K562 (cell line): ENCODE data around the gene STK32C. TPM values are rescaled to one million over a fixed set of nuclear protein-coding genes. Genes with fewer than 3 reads are reported as not detected.

Source experiments
- ATAC-seq: fragments of 200-7000 bp; cut with Tn5 transposase; 3 replicates; pipeline ENCODE4 v1.9.1; 2020; ENCODE audit warnings: moderate library complexity
- BruUV-seq: library from RNA; stranded (reverse); fragments of 400-500 nt; replicated peaks from 2 replicates; lab custom pipeline; 2021; lab: Mats Ljungman, UMichigan
- CTCF ChIA-PET: fragments of 300-600 bp; formaldehyde crosslinking; extraction: SDS; loops from one replicate; lab custom pipeline; 2021; ENCODE audit warnings: low intra/inter-chr PET ratio; lab: Yijun Ruan, JAX
- POLR2A ChIA-PET: fragments of 300-600, 350-650 bp; sonication (Branson Sonifier 250); formaldehyde crosslinking; extraction: SDS; loops from one replicate; lab custom pipeline; 2021; ENCODE audit warnings: antibody characterized with exemption, inconsistent platforms; lab: Yijun Ruan, JAX
- DNase-seq, 4 experiments: peaks; one replicate each; pipeline versions ENCODE4 v3.0.0 to v3.0.0-alpha.2; 2011 to 2018; ENCODE audit warnings: low spot score in 3 of 4, mixed read lengths in 3 of 4; ENCODE audit errors: extremely low read depth in 1 of 4
- FAIRE-seq: peaks from 2 replicates; lab custom pipeline; 2011; peaks lifted over from hg19 to GRCh38; lab: Jason Lieb, UNC
- H2AFZ ChIP-seq: 2 replicates; pipeline ENCODE4 v1.6.0; 2011; ENCODE audit warnings: low read depth, low read length, control low read depth, inconsistent platforms
- H3K27ac ChIP-seq: fragments of 200-600 bp; 3 replicates; pipeline ENCODE4 v1.8.0; 2011; ENCODE audit warnings: low read depth, mild to moderate bottlenecking, control low read depth, inconsistent platforms, low read length, moderate library complexity, mixed read lengths; ENCODE audit errors: extremely low read depth
- H3K27me3 ChIP-seq, 2 experiments: fragments of 300-600 bp in 1 of 2; 2 replicates in 1 of 2; 3 replicates in 1 of 2; pipeline versions ENCODE4 v1.6.0 to v1.8.0; 2011; ENCODE audit warnings: inconsistent platforms in 2 of 2, low read length in 2 of 2, mild to moderate bottlenecking in 1 of 2, mixed read lengths in 1 of 2, moderate library complexity in 1 of 2; ENCODE audit not compliant: control insufficient read depth in 2 of 2, insufficient read depth in 2 of 2
- H3K36me3 ChIP-seq: fragments of 300-600 bp; 3 replicates; pipeline ENCODE4 v1.8.0; 2011; ENCODE audit warnings: mild to moderate bottlenecking, low read length, inconsistent platforms; ENCODE audit not compliant: control insufficient read depth, insufficient read depth
- H3K4me1 ChIP-seq, 2 experiments: fragments of 200-600 bp in 1 of 2; replicated peaks in 1 of 2; 2 replicates in 1 of 2; 3 replicates in 1 of 2; pipeline versions ENCODE4 v1.5.1 to v1.8.0; 2011; ENCODE audit warnings: inconsistent platforms in 2 of 2, low read length in 2 of 2, mild to moderate bottlenecking in 1 of 2, mixed read lengths in 1 of 2, moderate library complexity in 1 of 2; ENCODE audit not compliant: control insufficient read depth in 2 of 2, insufficient read depth in 2 of 2
- H3K4me2 ChIP-seq: 2 replicates; pipeline ENCODE4 v1.6.1; 2011; ENCODE audit warnings: low read length, control low read depth, inconsistent platforms, mixed read lengths; ENCODE audit not compliant: insufficient read depth
- H3K4me3 ChIP-seq: fragments of 200-600 bp; sonication (generic), shearing (Covaris generic); 2 replicates; pipeline ENCODE4 v1.5.1; 2016; ENCODE audit warnings: control low read depth, inconsistent platforms
- H3K79me2 ChIP-seq: fragments of 200-600 bp; 3 replicates; pipeline ENCODE4 v1.8.0; 2011; ENCODE audit warnings: low read length, inconsistent platforms; ENCODE audit not compliant: control insufficient read depth, insufficient read depth
- H3K9ac ChIP-seq, 2 experiments: 2 replicates each; pipeline versions ENCODE4 v1.6.0 to v1.6.1; 2011; ENCODE audit warnings: low read depth in 2 of 2, low read length in 2 of 2, control low read depth in 1 of 2, inconsistent platforms in 1 of 2, mild to moderate bottlenecking in 1 of 2, mixed read lengths in 1 of 2; ENCODE audit not compliant: insufficient read depth in 1 of 2
- H3K9me1 ChIP-seq: one replicate; pipeline ENCODE4 v1.6.0; 2011; ENCODE audit warnings: inconsistent platforms, mild to moderate bottlenecking, low read length, moderate library complexity; ENCODE audit not compliant: control insufficient read depth, insufficient read depth
- H3K9me3 ChIP-seq: replicated peaks from 2 replicates; pipeline ENCODE4 v1.5.1; 2011; ENCODE audit warnings: low read depth, low read length, inconsistent platforms; ENCODE audit not compliant: control insufficient read depth, insufficient read depth
- H4K20me1 ChIP-seq: replicated peaks from 2 replicates; pipeline ENCODE4 v1.6.1; 2011; ENCODE audit warnings: low read length, inconsistent platforms, mixed read lengths; ENCODE audit not compliant: control insufficient read depth, insufficient read depth
- BRF1 ChIP-seq: IDR thresholded peaks from 3 replicates; pipeline ENCODE4 v1.6.1; 2011; ENCODE audit warnings: borderline replicate concordance, mild to moderate bottlenecking; ENCODE audit not compliant: insufficient read length; ENCODE audit errors: extremely low read depth
- COPS2 ChIP-seq: fragments of 450-650 bp; conservative IDR thresholded peaks from 2 replicates; pipeline ENCODE4 v1.6.1; 2016; ENCODE audit warnings: mild to moderate bottlenecking, moderate library complexity
- EZH2 ChIP-seq: IDR thresholded peaks from 2 replicates; pipeline ENCODE4 v1.6.1; 2012; ENCODE audit warnings: low read depth, mild to moderate bottlenecking, inconsistent platforms, low read length, borderline replicate concordance
- LEF1 ChIP-seq: fragments of 450-650 bp; IDR thresholded peaks from 2 replicates; pipeline ENCODE4 v1.6.1; 2016; ENCODE audit warnings: mild to moderate bottlenecking
- NONO ChIP-seq, 2 experiments: fragments of 200-400 bp in 1 of 2; fragments of 450-650 bp in 1 of 2; formaldehyde crosslinking in 1 of 2; IDR thresholded peaks; 2 replicates each; pipeline ENCODE4 v1.6.1; 2017; ENCODE audit warnings: low read depth in 2 of 2, mild to moderate bottlenecking in 2 of 2, moderate library complexity in 2 of 2, low read length in 1 of 2
- SAFB2 ChIP-seq: fragments of 200-400 bp; formaldehyde crosslinking; IDR thresholded peaks from 2 replicates; pipeline ENCODE4 v1.6.1; 2018; ENCODE audit warnings: borderline replicate concordance, low read length, low read depth, moderate library complexity; ENCODE audit not compliant: severe bottlenecking
- TFAM ChIP-seq: fragments of 250-450 bp; sonication (Bioruptor Pico); conservative IDR thresholded peaks from 2 replicates; pipeline ENCODE4 v1.5.0; 2021; ENCODE audit warnings: mild to moderate bottlenecking, moderate library complexity
- TOE1 ChIP-seq, 2 experiments: fragments of 450-650 bp in 1 of 2; sonication (generic) in 1 of 2; formaldehyde crosslinking in 1 of 2; IDR thresholded peaks; 2 replicates each; pipeline versions ENCODE4 v1.7.1 to v1.8.0; 2016 to 2022; ENCODE audit warnings: borderline replicate concordance in 2 of 2, mild to moderate bottlenecking in 2 of 2, antibody characterized with exemption in 1 of 2, inconsistent platforms in 1 of 2, low read depth in 1 of 2, missing genetic modification reagents in 1 of 2, moderate library complexity in 1 of 2
- ZNF354B ChIP-seq: fragments of 250-450 bp; sonication (Bioruptor Pico); IDR thresholded peaks from 2 replicates; pipeline ENCODE4 v1.4.0; 2020
- ZNF766 ChIP-seq: fragments of 200-800 bp; sonication (Bioruptor generic); conservative IDR thresholded peaks from 2 replicates; pipeline ENCODE4 v1.6.1; 2016; ENCODE audit warnings: missing genetic modification characterization, missing compliant biosample characterization
- ZNF780A ChIP-seq: fragments of 250-450 bp; sonication (Bioruptor Pico); IDR thresholded peaks from 2 replicates; pipeline ENCODE4 v1.5.0; 2021; ENCODE audit warnings: mild to moderate bottlenecking
- WGBS: fragments of 100-300 bp; shearing (Covaris generic); methylation state at CpG from one replicate; pipeline ENCODE4 v1.1.6; 2016; ENCODE audit warnings: low coverage, mixed read lengths; ENCODE audit not compliant: insufficient coverage; ENCODE audit errors: missing lambda C conversion rate; 5-methylcytosine and 5-hydroxymethylcytosine counted together
- in situ Hi-C: fragments of 300-500 bp; cut with MboI; formaldehyde crosslinking; loops from 4 replicates; pipeline ENCODE4 v1.15.0; 2018; ENCODE audit warnings: inconsistent platforms, mixed read lengths
- intact Hi-C: fragments of 100-400 bp; cut with micrococcal nuclease; formaldehyde crosslinking; loops from 2 replicates; pipeline ENCODE4 v1.14.2; 2022
- polyA plus RNA-seq, 8 experiments: library from polyadenylated mRNA; depleted of rRNA in 4 of 8; stranded (reverse) in 5 of 8; unstranded in 3 of 8; fragments of >200 nt; fragmentation: Nextera tagmentation in 2 of 8; fragmentation: Illumina TruSeq in 1 of 8; extraction: Ambion mirVana in 2 of 8; extraction: Trizol in 1 of 8; gene quantifications; 2 replicates each; pipeline versions ENCODE4 v1.2.1 to v1.2.3, GENCODE V29; 2011 to 2014; ENCODE audit warnings: inconsistent platforms in 1 of 8, missing spikeins in 1 of 8
- total RNA-seq, 7 experiments: library from RNA; depleted of rRNA in 6 of 7; stranded (reverse); fragments of >200 nt in 6 of 7; fragmentation: Illumina TruSeq in 2 of 7; extraction: Trizol in 2 of 7; gene quantifications; 2 replicates each; pipeline versions ENCODE4 v1.2.1 to v1.2.3, GENCODE V29; 2011 to 2021; ENCODE audit warnings: low replicate concordance in 1 of 7
- TF ChIP-seq, protein P1 (sequence below), 2 experiments: fragments of 150-350 bp in 1 of 2; IDR thresholded peaks; 2 replicates each; pipeline ENCODE4 v1.6.1; 2012 to 2016; ENCODE audit warnings: low read depth in 2 of 2, low read length in 2 of 2, mild to moderate bottlenecking in 1 of 2, moderate library complexity in 1 of 2

The STK32C gene
- total and polyA plus RNA-seq, 9 of the 15 experiments (the other 6 are each of a cell fraction or from before 2014, with no cell fraction given), result 1.5 to 20.9 (median 6.5) TPM

GRCh38 chr10:132237396-132237795 lies 70.4 kb downstream of the STK32C start:
- in situ Hi-C loops, result no loop called here
- H3K36me3 ChIP-seq, result no peaks in the 10 kb centered on the region
- no peak for ATAC-seq
- H3K79me2 ChIP-seq, result no peaks in the 10 kb centered on the region
- peaks cover 24 to 94% of the 10 kb centered on the region in 2 experiments; a peak in 3 of 5 replicates for H3K27me3 ChIP-seq
- H4K20me1 ChIP-seq, result peaks cover 6% of the 10 kb centered on the region; the same call in 1 of the 2 replicates
- no peak overlapping the region for H3K4me2 ChIP-seq
- no peak for DNase-seq
- no peak overlapping the region for H3K4me3 ChIP-seq
- ChIA-PET CTCF (no interaction called here), POLR2A (interaction anchor here (1.3 kb wide), 1 partner anchor 16 kb away, joined by 3 read pairs; no protein-coding TSS in a partner anchor)
- no peak overlapping the region for H3K9ac ChIP-seq
- peaks cover 0 to 20% of the 10 kb centered on the region in 2 experiments; a peak in 2 of 5 replicates for H3K4me1 ChIP-seq
- no peak overlapping the region for H3K27ac ChIP-seq
- intact Hi-C loops, result no loop called here
- no peaks in the 10 kb centered on the region for H3K9me3 ChIP-seq
- no peak overlapping the region for H2AFZ ChIP-seq
- BruUV-seq, result no TSS peak
- FAIRE-seq, result no peak
- 4% methylated on average over 8 of the region's 15 CpGs for WGBS
- TF ChIP-seq TOE1 (IDR thresholded peaks at IDR 0.05; ENCODE audit: borderline replicate concordance) (no peak), TOE1 (CRISPR knock-in tag; IDR thresholded peaks at IDR 0.05; ENCODE audit: borderline replicate concordance, low read depth) (no peak), TFAM (no peak), COPS2 (no peak), NONO (IDR thresholded peaks at IDR 0.05; ENCODE audit: low read depth in 2 of 2, low read length in 1 of 2) (no peak), EZH2 (no peak), ZNF766 (no peak), BRF1 (no peak), ZNF354B (CRISPR knock-in tag) (no peak), SAFB2 (no peak), LEF1 (no peak), ZNF780A (no peak)
- TF ChIP-seq, protein P1, sequence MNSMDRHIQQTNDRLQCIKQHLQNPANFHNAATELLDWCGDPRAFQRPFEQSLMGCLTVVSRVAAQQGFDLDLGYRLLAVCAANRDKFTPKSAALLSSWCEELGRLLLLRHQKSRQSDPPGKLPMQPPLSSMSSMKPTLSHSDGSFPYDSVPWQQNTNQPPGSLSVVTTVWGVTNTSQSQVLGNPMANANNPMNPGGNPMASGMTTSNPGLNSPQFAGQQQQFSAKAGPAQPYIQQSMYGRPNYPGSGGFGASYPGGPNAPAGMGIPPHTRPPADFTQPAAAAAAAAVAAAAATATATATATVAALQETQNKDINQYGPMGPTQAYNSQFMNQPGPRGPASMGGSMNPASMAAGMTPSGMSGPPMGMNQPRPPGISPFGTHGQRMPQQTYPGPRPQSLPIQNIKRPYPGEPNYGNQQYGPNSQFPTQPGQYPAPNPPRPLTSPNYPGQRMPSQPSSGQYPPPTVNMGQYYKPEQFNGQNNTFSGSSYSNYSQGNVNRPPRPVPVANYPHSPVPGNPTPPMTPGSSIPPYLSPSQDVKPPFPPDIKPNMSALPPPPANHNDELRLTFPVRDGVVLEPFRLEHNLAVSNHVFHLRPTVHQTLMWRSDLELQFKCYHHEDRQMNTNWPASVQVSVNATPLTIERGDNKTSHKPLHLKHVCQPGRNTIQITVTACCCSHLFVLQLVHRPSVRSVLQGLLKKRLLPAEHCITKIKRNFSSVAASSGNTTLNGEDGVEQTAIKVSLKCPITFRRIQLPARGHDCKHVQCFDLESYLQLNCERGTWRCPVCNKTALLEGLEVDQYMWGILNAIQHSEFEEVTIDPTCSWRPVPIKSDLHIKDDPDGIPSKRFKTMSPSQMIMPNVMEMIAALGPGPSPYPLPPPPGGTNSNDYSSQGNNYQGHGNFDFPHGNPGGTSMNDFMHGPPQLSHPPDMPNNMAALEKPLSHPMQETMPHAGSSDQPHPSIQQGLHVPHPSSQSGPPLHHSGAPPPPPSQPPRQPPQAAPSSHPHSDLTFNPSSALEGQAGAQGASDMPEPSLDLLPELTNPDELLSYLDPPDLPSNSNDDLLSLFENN (IDR thresholded peaks at IDR 0.05; ENCODE audit: low read depth in 2 of 2, low read length in 2 of 2), result no peak
- H3K9me1 ChIP-seq, result no peaks in the 10 kb centered on the region
